Measurements from ENCODE around the gene MED12L.

The MED12L gene

GRCh38 chr3:151432616-151433372, 347.3 kb downstream of the MED12L start:
- ChIA-PET POLR2A (no interaction called here), CTCF (interaction anchor here (1.2 to 8.4 kb wide), 3 partner anchors 5 to 141 kb away, joined by 3 to 63 read pairs (median 4); no protein-coding TSS in a partner anchor)
- DNase-seq (ENCODE audit: low read depth, low spot score) = no peak
- no peak for TF ChIP-seq CTCF (IDR thresholded peaks at IDR 0.05; ENCODE audit: insufficient read depth, low read length, missing control alignments)
- no peak overlapping the region for H3K4me3 ChIP-seq (ENCODE audit: low read depth, low read length)

GRCh38 chr3:151434151-151434890, 348.9 kb downstream of the MED12L start:
- POLR2A ChIA-PET = interaction anchor here (0.6 kb wide), 1 partner anchor 30 kb away, joined by 4 read pairs; no protein-coding TSS in a partner anchor
- TF ChIP-seq CTCF (IDR thresholded peaks at IDR 0.05; ENCODE audit: insufficient read depth, low read length, missing control alignments) = no peak
- CTCF ChIA-PET = interaction anchor here (0.8 to 8.0 kb wide), 10 partner anchors 6 to 1140 kb away, joined by 3 to 63 read pairs (median 3); no protein-coding TSS in a partner anchor
- peak; percentile 65 for DNase-seq (ENCODE audit: low read depth, low spot score)
- H3K4me3 ChIP-seq (ENCODE audit: low read depth, low read length) = no peak overlapping the region

- POLR2A ChIA-PET = no interaction called here
- CTCF ChIA-PET = interaction anchor here (1.0 to 8.0 kb wide), 9 partner anchors 8 to 483 kb away, joined by 3 to 121 read pairs (median 8); partner anchors contain the start of gene IGSF10
- TF ChIP-seq CTCF (IDR thresholded peaks at IDR 0.05; ENCODE audit: insufficient read depth, low read length, missing control alignments) = no peak
Measured at GRCh38 chr3:151436675-151437446, 351.4 kb downstream of the MED12L start.

GRCh38 chr3:151437906-151438305, 352.4 kb downstream of the MED12L start:
- TF ChIP-seq CTCF (IDR thresholded peaks at IDR 0.05; ENCODE audit: insufficient read depth, low read length, missing control alignments) = no peak
- POLR2A ChIA-PET = no interaction called here
- DNase-seq (ENCODE audit: low read depth, low spot score) = no peak
- H3K4me3 ChIP-seq (ENCODE audit: low read depth, low read length) = no peak overlapping the region
- CTCF ChIA-PET = interaction anchor here (1.0 to 8.0 kb wide), 15 partner anchors 7 to 487 kb away, joined by 3 to 121 read pairs (median 7); partner anchors contain the start of gene IGSF10

More at GRCh38 chr3:151436675-151437446, 351.4 kb downstream of the MED12L start:
- no peak overlapping the region for H3K4me3 ChIP-seq (ENCODE audit: low read depth, low read length)
- no peak for DNase-seq (ENCODE audit: low read depth, low spot score)

- CTCF ChIA-PET = interaction anchor here (0.6 to 8.0 kb wide), 21 partner anchors 10 to 1134 kb away, joined by 3 to 121 read pairs (median 7); no protein-coding TSS in a partner anchor
- TF ChIP-seq CTCF (IDR thresholded peaks at IDR 0.05; ENCODE audit: insufficient read depth, low read length, missing control alignments) = peak; percentile 52
- POLR2A ChIA-PET = no interaction called here
- no peak overlapping the region for H3K4me3 ChIP-seq (ENCODE audit: low read depth, low read length)
- no peak for DNase-seq (ENCODE audit: low read depth, low spot score)
Measured at GRCh38 chr3:151439652-151440125, 354.2 kb downstream of the MED12L start.

Data from AG04449 (cell line).